ENCODE measurements around the gene BFSP1.

GRCh38 chr20:17524560-17524959, 6.6 kb downstream of the BFSP1 start:
- no peak for TF ChIP-seq POLR2A (IDR thresholded peaks at IDR 0.05)
- no peak for TF ChIP-seq CTCF (IDR thresholded peaks at IDR 0.05)
